HEK293 (cell line): ENCODE data around the gene FANCF.

Experiments
- CTCF ChIA-PET: fragments of 350-600 bp; formaldehyde crosslinking; extraction: SDS; loops from one replicate; lab custom pipeline; 2021; ENCODE audit warnings: antibody characterized with exemption; lab: Yijun Ruan, JAX
- POLR2A ChIA-PET: fragments of 300-600 bp; formaldehyde crosslinking; extraction: SDS; loops from one replicate; lab custom pipeline; 2020; ENCODE audit warnings: antibody characterized with exemption, inconsistent platforms; lab: Yijun Ruan, JAX
- H3K27ac ChIP-seq: fragments of 200-500 bp; sonication (Bioruptor generic); 2 replicates; pipeline ENCODE4 v1.5.1; 2014; ENCODE audit warnings: low read depth, low read length, control low read depth, inconsistent platforms; ENCODE audit errors: extremely low read depth
- H3K36me3 ChIP-seq, 2 experiments: fragments of 200-500 bp in 1 of 2; sonication (Bioruptor generic) in 1 of 2; 1 replicate in 1 of 2; 2 replicates in 1 of 2; pipeline ENCODE4 v1.5.1; 2014 to 2017; ENCODE audit warnings: inconsistent platforms in 2 of 2, low read length in 2 of 2; ENCODE audit not compliant: control insufficient read depth in 2 of 2, insufficient read depth in 1 of 2
- H3K4me1 ChIP-seq: fragments of 200-500 bp; sonication (Bioruptor generic); 2 replicates; pipeline ENCODE4 v1.5.1; 2014; ENCODE audit warnings: mild to moderate bottlenecking, low read length, inconsistent platforms; ENCODE audit not compliant: control insufficient read depth, insufficient read depth
- H3K4me3 ChIP-seq: 2 replicates; pipeline ENCODE4 v1.5.1; 2011; ENCODE audit warnings: low read depth, mild to moderate bottlenecking, control low read depth, low read length, moderate library complexity
- H3K9me3 ChIP-seq: fragments of 200-500 bp; sonication (Bioruptor generic); 2 replicates; pipeline ENCODE4 v1.5.1; 2014; ENCODE audit warnings: low read depth, low read length, inconsistent platforms; ENCODE audit not compliant: control insufficient read depth, insufficient read depth
- BCL11A ChIP-seq: fragments of 450-650 bp; formaldehyde crosslinking; IDR thresholded peaks from 2 replicates; pipeline ENCODE4 v1.5.1; 2016; ENCODE audit warnings: low read depth, missing biosample characterization, missing genetic modification characterization
- KLF10 ChIP-seq: fragments of 450-650 bp; IDR thresholded peaks from 2 replicates; pipeline ENCODE4 v1.5.1; 2018; ENCODE audit warnings: missing biosample characterization, mild to moderate bottlenecking, missing genetic modification characterization
- PRDM1 ChIP-seq: fragments of 450-650 bp; formaldehyde crosslinking; IDR thresholded peaks from 2 replicates; pipeline ENCODE4; 2016; ENCODE audit warnings: missing biosample characterization, missing genetic modification characterization
- SALL2 ChIP-seq: fragments of 450-650 bp; formaldehyde crosslinking; IDR thresholded peaks from 2 replicates; pipeline ENCODE4 v1.5.0; 2017; ENCODE audit warnings: missing biosample characterization, mild to moderate bottlenecking, missing genetic modification characterization, borderline replicate concordance
- SETDB1 ChIP-seq: IDR thresholded peaks from one replicate; pipeline ENCODE4 v1.6.1; 2017; ENCODE audit warnings: mild to moderate bottlenecking, low read length, moderate library complexity, mixed read lengths; ENCODE audit not compliant: insufficient read length
- SP7 ChIP-seq: fragments of 450-650 bp; formaldehyde crosslinking; IDR thresholded peaks from 2 replicates; pipeline ENCODE4 v1.5.1; 2016; ENCODE audit warnings: missing biosample characterization, missing genetic modification characterization
- ZBTB8A ChIP-seq: fragments of 450-650 bp; formaldehyde crosslinking; IDR thresholded peaks from 2 replicates; pipeline ENCODE4 v1.5.1; 2016; ENCODE audit warnings: missing biosample characterization, missing genetic modification characterization
- ZFP37 ChIP-seq: fragments of 450-650 bp; formaldehyde crosslinking; IDR thresholded peaks from 2 replicates; pipeline ENCODE4 v1.5.1; 2016; ENCODE audit warnings: missing biosample characterization, missing genetic modification characterization
- ZNF132 ChIP-seq: fragments of 450-650 bp; formaldehyde crosslinking; IDR thresholded peaks from 2 replicates; pipeline ENCODE4 v1.5.1; 2017; ENCODE audit warnings: missing biosample characterization, missing genetic modification characterization, borderline replicate concordance
- ZNF140 ChIP-seq: fragments of 450-650 bp; formaldehyde crosslinking; IDR thresholded peaks from 2 replicates; pipeline ENCODE4 v1.5.1; 2016; ENCODE audit warnings: missing biosample characterization, missing genetic modification characterization
- ZNF184 ChIP-seq: fragments of 450-650 bp; IDR thresholded peaks from 2 replicates; pipeline ENCODE4 v1.5.1; 2018; ENCODE audit warnings: missing biosample characterization, mild to moderate bottlenecking, missing genetic modification characterization
- ZNF280C ChIP-seq: fragments of 450-650 bp; formaldehyde crosslinking; IDR thresholded peaks from 2 replicates; pipeline ENCODE4 v1.5.1; 2016; ENCODE audit warnings: missing biosample characterization, missing genetic modification characterization
- ZNF324 ChIP-seq: fragments of 450-650 bp; formaldehyde crosslinking; IDR thresholded peaks from 2 replicates; pipeline ENCODE4 v1.5.1; 2016; ENCODE audit warnings: missing biosample characterization, missing genetic modification characterization
- ZNF544 ChIP-seq: fragments of 450-650 bp; formaldehyde crosslinking; IDR thresholded peaks from 2 replicates; pipeline ENCODE4 v1.5.0; 2017; ENCODE audit warnings: missing biosample characterization, missing genetic modification characterization
- ZNF549 ChIP-seq: fragments of 450-650 bp; IDR thresholded peaks from 2 replicates; pipeline ENCODE4 v1.5.1; 2018; ENCODE audit warnings: missing biosample characterization, missing genetic modification characterization, mild to moderate bottlenecking, inconsistent platforms, moderate library complexity
- ZNF626 ChIP-seq: fragments of 450-650 bp; sonication (Bioruptor Pico); formaldehyde crosslinking; IDR thresholded peaks from 2 replicates; pipeline ENCODE4 v1.5.1; 2018; ENCODE audit warnings: missing biosample characterization, missing genetic modification characterization, inconsistent platforms
- ZNF654 ChIP-seq: fragments of 450-650 bp; formaldehyde crosslinking; IDR thresholded peaks from 2 replicates; pipeline ENCODE4 v1.5.1; 2016; ENCODE audit warnings: low read depth, missing biosample characterization, missing genetic modification characterization
- ZNF677 ChIP-seq: fragments of 450-650 bp; IDR thresholded peaks from 2 replicates; pipeline ENCODE4 v1.5.0; 2018; ENCODE audit warnings: missing biosample characterization, mild to moderate bottlenecking, missing genetic modification characterization, moderate library complexity
- ZNF701 ChIP-seq: fragments of 450-650 bp; formaldehyde crosslinking; IDR thresholded peaks from 2 replicates; pipeline ENCODE4 v1.5.1; 2016; ENCODE audit warnings: missing biosample characterization, missing genetic modification characterization

The FANCF gene

GRCh38 chr11:22674470-22675439 is 49.1 kb upstream of the FANCF start:
- TF ChIP-seq KLF10 (no peak), PRDM1 (tag by site-specific recombination) (no peak), ZNF132 (no peak), ZBTB8A (tag by site-specific recombination) (no peak)
- TF ChIP-seq, all 188 proteins: peak for 0
- Histone ChIP-seq H3K36me3 (no peaks in the 10 kb centered on the region), H3K9me3 (no peaks in the 10 kb centered on the region), H3K4me1 (no peaks in the 10 kb centered on the region), H3K4me3 (no peak overlapping the region), H3K27ac (no peak overlapping the region)
- ChIA-PET POLR2A (no interaction called here), CTCF (interaction anchor here (1.0 to 1.1 kb wide), 2 partner anchors 113 to 129 kb away, joined by 4 to 10 read pairs; no protein-coding TSS in a partner anchor)

- H3K27ac ChIP-seq: no peak overlapping the region
- H3K4me1 ChIP-seq: no peaks in the 10 kb centered on the region
- no peaks in the 10 kb centered on the region for H3K9me3 ChIP-seq
- CTCF ChIA-PET: interaction anchor here (0.5 to 3.4 kb wide), 14 partner anchors 8 to 121 kb away, joined by 3 to 51 read pairs (median 3); no protein-coding TSS in a partner anchor
- POLR2A ChIA-PET: no interaction called here
- no peak overlapping the region for H3K4me3 ChIP-seq
- H3K36me3 ChIP-seq: no peaks in the 10 kb centered on the region
- TF ChIP-seq ZNF701 (tag by site-specific recombination) (no peak), ZFP37 (tag by site-specific recombination) (no peak), ZNF549 (no peak), SALL2 (tag by site-specific recombination) (no peak), ZNF324 (tag by site-specific recombination) (no peak), ZNF140 (no peak), ZNF280C (no peak)
Measured at GRCh38 chr11:22671751-22672150, 46.1 kb upstream of the FANCF start.

GRCh38 chr11:22670830-22671229 is 45.2 kb upstream of the FANCF start:
- Histone ChIP-seq H3K4me3 (no peak overlapping the region), H3K4me1 (no peaks in the 10 kb centered on the region)
- TF ChIP-seq ZNF677 (tag by site-specific recombination) (no peak), BCL11A (no peak), SETDB1 (no peak), ZNF544 (tag by site-specific recombination) (no peak), ZNF654 (peak; percentile 33), ZNF626 (tag by site-specific recombination) (no peak), ZNF184 (tag by site-specific recombination) (no peak), SP7 (no peak)
- TF ChIP-seq, all 188 proteins: peak for 1
- no peaks in the 10 kb centered on the region for H3K9me3 ChIP-seq
- no peak overlapping the region for H3K27ac ChIP-seq
- CTCF ChIA-PET: interaction anchor here (0.6 to 3.4 kb wide), 22 partner anchors 9 to 353 kb away, joined by 3 to 51 read pairs (median 4); partner anchors contain the start of gene FANCF
- H3K36me3 ChIP-seq: no peaks in the 10 kb centered on the region
- POLR2A ChIA-PET: interaction anchor here (0.5 kb wide), 1 partner anchor 43 kb away, joined by 3 read pairs; no protein-coding TSS in a partner anchor
